ENCODE data around the gene FNDC5.

FNDC5 gene

GRCh38 chr1:32865639-32866405, 4.9 kb downstream of the FNDC5 start:
- DNase-seq (ENCODE audit: low read depth in 1 of 2, low spot score in 1 of 2), result no peak

GRCh38 chr1:32864375-32865019, 6.2 kb downstream of the FNDC5 start:
- no peak for DNase-seq (ENCODE audit: low read depth in 1 of 2, low spot score in 1 of 2)

DNA sequence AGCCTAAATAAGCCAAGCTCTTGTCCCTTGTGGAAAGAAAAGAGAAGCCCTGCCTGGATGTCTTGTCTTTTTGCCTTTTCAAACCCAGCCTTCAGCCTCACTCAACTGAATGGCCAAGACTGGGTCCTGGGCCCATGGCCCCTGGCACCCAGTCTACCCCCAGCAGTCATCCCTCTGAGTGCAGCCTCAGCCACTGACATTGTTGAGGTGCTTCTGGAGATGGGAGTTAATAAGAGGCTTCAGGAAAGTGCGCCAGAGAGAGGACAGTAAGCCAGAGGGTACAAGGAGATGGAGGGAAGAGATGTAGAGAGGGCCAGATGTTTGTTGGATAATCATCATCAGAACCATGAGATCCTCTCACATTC, 6.8 kb downstream of the FNDC5 start:
- no peak for DNase-seq (ENCODE audit: low read depth in 1 of 2, low spot score in 1 of 2)

- no peak for DNase-seq (ENCODE audit: low read depth in 1 of 2, low spot score in 1 of 2)
Observed at GRCh38 chr1:32863218-32863880, 7.4 kb downstream of the FNDC5 start.

GRCh38 chr1:32861904-32862695, 8.6 kb downstream of the FNDC5 start:
- DNase-seq (ENCODE audit: low read depth in 1 of 2, low spot score in 1 of 2), result no peak

- DNase-seq (ENCODE audit: low read depth in 1 of 2, low spot score in 1 of 2), result no peak
Observed at GRCh38 chr1:32860566-32860965, 10.1 kb downstream of the FNDC5 start.

DNA sequence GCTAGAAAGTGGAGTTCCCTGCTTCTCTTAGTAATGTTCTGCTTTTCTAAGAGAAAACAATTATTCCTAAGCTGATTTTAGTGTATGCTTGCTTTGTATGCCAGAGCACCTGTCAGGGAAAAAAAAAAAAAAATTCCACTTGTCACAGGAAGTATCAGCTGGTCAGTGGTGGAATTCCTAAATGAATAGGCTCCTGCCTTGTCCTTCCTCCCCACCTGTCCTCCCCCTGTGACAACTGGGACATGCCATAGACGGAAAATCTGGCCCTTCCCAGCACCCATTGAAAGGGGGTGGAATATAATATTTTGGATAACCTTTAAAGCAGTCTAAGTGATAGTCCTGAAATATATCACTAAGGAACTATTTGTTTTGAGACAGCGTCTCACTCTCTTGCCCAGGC, 10.8 kb downstream of the FNDC5 start:
- DNase-seq (ENCODE audit: low read depth in 1 of 2, low spot score in 1 of 2), result no peak

- no peak for DNase-seq (ENCODE audit: low read depth in 1 of 2, low spot score in 1 of 2)
Observed at GRCh38 chr1:32858791-32859190, 11.9 kb downstream of the FNDC5 start.

- DNase-seq (ENCODE audit: low read depth in 1 of 2, low spot score in 1 of 2), result no peak
Observed at GRCh38 chr1:32858136-32858535, 12.6 kb downstream of the FNDC5 start.

DNA sequence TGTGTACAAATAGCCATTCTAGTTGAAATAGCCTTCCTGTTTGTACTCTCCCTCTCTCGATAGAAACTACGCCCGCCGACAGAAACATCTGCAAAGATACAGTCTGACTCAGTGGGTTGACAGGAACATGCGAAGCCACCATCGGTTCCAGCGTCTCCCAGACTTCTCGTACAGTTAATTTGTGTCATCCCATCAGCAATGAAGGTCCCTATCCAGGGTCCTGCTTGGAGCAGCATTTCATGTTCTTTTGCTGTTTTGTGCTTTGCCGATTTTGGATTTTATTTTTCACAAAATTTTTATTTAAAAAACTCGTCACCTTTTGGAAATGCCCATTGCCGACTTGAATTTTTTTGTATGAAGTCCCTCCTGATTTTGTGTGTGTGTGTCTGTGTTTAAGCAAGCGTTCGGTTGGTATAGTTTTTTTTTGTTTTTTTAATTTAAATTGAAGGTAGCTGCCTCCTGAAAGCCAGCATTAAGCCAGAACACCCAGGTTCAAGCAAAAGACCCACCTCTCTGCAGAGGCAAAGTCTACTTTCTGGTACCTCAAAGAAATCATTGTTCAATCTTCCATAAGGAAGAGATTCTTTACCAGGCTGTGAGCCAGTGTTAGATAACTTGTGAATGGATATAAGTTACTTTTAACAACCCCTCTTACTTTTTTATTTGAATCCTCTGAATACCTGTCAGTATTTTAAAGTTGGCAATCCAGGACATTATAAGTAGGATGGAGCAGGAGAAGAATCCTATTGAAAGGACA, 14.7 kb downstream of the FNDC5 start:
- no peak for DNase-seq (ENCODE audit: low read depth in 1 of 2, low spot score in 1 of 2)

DNA sequence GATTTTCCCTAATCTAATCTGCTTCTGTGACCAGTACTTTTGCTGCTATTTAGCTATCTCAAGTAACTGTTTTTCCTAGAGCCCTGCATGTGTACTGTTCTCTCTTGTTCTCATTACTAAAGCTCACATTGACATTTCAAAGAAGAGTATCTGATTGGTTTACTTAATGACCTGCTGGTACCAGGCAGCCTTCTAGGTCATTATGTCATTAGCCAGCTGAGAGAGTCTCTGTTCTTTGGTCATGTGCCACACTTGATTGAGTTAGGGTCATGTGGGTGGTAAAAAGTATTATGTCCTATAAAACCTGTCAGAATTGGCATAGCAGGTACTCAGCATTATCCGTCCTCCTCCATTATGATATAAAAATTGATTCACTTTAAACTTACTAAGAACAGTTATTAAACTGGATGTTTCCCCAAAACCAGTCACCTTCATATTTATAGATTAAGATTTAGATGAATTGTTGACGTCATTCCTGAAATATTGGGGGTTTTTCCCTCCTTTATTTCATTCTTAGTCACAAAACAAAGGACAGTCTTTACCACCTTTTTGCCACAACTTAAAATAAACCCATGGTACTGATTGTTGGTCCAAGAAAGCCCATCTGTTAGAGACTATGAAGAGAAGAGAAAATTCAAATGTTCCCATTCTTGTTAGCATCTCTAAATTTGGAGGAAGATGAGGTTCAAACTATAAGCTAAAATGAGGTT, 22.2 kb downstream of the FNDC5 start:
- DNase-seq (ENCODE audit: low read depth in 1 of 2, low spot score in 1 of 2), result no peak

DNA sequence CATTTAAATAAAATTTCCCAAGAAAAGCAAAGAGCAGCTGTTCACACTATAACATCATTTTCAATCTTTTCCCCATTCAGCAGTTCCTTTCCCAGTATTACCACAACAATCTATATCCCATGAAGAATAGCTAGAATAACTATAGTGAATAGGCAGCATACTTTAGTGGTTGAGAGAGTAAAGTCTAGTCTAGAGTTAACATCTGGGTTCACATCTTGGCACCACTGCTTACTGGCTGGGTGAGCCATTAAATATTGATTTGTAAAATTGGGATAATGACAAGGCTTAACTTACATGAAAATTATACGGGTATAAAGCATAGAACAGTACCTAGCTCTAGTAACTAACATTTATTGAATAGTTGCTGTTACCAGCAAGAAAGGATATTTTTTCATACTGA, 38.8 kb downstream of the FNDC5 start:
- DNase-seq (ENCODE audit: low read depth in 1 of 2, low spot score in 1 of 2), result no peak

GRCh38 chr1:32830092-32830852, 40.4 kb downstream of the FNDC5 start:
- no peak for DNase-seq (ENCODE audit: low read depth in 1 of 2, low spot score in 1 of 2)

GRCh38 chr1:32828341-32828740, 42.4 kb downstream of the FNDC5 start:
- no peak for DNase-seq (ENCODE audit: low read depth in 1 of 2, low spot score in 1 of 2)

DNA sequence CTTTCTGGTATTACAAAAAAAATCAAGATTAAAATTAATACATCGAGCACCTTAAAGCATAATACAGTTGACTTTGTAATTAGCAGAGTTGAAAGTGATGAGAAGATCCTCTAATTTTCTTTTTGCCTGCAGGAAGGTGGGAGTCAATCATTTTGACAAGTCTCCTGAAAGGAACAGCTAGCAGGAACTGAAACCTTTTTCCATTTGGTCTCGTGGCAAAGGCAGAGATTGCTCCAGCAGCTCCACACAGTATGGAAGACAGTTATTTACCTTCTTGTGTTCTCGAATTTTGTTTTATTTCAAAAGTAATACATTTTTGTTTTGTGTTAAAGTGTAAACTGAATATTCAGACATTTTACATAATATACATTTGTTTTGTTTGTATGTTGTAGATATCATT, 45.5 kb downstream of the FNDC5 start:
- DNase-seq (ENCODE audit: low read depth in 1 of 2, low spot score in 1 of 2), result no peak

GRCh38 chr1:32818804-32819541, 51.7 kb downstream of the FNDC5 start:
- no peak for DNase-seq (ENCODE audit: low read depth in 1 of 2, low spot score in 1 of 2)

DNA sequence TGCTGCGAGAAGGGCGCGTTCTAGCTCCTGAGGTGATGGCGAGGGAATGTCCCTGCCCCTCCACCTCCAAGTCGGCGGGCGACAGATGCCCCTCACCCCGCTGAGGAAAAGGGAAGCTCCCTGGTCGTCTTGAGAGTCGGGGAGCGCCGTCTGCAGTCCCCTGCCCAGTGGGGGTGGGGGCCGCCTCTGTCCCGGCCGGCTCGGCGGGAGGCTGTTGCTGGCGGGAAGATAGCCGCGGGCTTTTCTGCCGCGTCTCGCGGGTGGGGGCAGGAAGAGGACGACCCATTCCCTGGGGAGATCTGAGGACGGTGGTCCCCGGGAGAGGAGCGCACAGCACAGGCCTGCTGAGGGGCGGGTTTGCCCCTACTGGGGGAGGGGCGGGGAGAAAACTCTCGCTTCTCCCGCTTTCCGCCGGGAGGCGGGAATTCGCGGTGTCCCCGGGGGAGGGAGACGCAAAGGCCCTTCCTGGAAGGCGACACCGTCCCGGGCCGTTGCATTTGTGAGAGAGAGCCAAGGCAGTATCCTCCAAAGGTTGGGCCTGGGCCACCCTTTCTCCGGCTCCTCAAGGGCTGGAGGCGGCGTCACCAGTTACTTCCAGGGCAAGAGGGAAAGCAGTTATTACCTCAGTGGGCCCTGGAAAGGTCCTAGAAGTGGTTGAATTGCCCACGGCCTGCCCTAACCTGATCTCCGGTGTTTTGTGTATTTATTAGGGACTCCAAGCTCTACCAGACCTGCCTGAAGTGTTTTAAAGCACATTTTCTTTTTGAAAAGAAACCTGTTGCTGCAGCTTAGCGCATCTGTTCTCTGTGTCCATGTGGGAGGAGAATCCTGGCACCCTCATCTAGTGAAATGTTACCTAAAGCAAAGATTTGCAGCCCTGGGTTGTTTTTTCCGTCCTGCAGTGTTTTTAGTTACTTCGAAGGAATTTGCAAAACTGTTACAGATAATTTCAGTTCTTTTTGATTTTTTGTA, 52.6 kb downstream of the FNDC5 start:
- no peak for DNase-seq (ENCODE audit: low read depth in 1 of 2, low spot score in 1 of 2)
